GM12878 (cell line): ENCODE measurements around the gene SLC1A2. TPM values are rescaled to one million over a fixed set of nuclear protein-coding genes. Genes with fewer than 3 reads are reported as not detected.

Experiments
- BCL3 ChIP-seq: IDR thresholded peaks from 2 replicates; pipeline ENCODE4 v1.6.1; 2011; ENCODE audit warnings: borderline replicate concordance, low read depth, mild to moderate bottlenecking, moderate library complexity, low read length; ENCODE audit not compliant: insufficient read depth, poor library complexity, severe bottlenecking
- HSF1 ChIP-seq: fragments of 150-350 bp; IDR thresholded peaks from 2 replicates; pipeline ENCODE4 v1.6.1; 2014; ENCODE audit warnings: mild to moderate bottlenecking, low read depth, low read length
- MTA2 ChIP-seq: fragments of 450-650 bp; IDR thresholded peaks from 2 replicates; pipeline ENCODE4 v1.6.1; 2016; ENCODE audit warnings: low read depth, mild to moderate bottlenecking, moderate library complexity
- PAX5 ChIP-seq: IDR thresholded peaks from 2 replicates; pipeline ENCODE4 v1.6.1; 2011; ENCODE audit warnings: low read depth, low read length, borderline replicate concordance
- SREBF1 ChIP-seq: IDR thresholded peaks from 2 replicates; pipeline ENCODE4 v1.6.1; 2012; ENCODE audit warnings: mild to moderate bottlenecking, low read length
- polyA plus RNA-seq, 11 experiments: library from polyadenylated mRNA; depleted of rRNA in 4 of 11; unstranded in 6 of 11; stranded (reverse) in 5 of 11; fragments of >200 nt; fragmentation: Nextera tagmentation in 4 of 11; fragmentation: Illumina TruSeq in 1 of 11; extraction: Ambion mirVana in 4 of 11; extraction: Trizol in 1 of 11; gene quantifications; 1 replicate in 1 of 11; 2 replicates in 10 of 11; pipeline versions ENCODE4 v1.2.1 to v1.2.3, GENCODE V29; 2011 to 2016; ENCODE audit warnings: inconsistent platforms in 2 of 11, missing spikeins in 2 of 11, low read depth in 1 of 11
- total RNA-seq, 4 experiments: library from RNA; depleted of rRNA in 3 of 4; stranded (reverse); fragments of >200 nt in 3 of 4; fragmentation: Illumina TruSeq in 1 of 4; extraction: Trizol in 1 of 4; gene quantifications; 2 replicates each; pipeline versions ENCODE4 v1.2.1 to v1.2.3, GENCODE V29; 2013 to 2021
- TF ChIP-seq, protein P1 (sequence below): fragments of 450-650 bp; formaldehyde crosslinking; IDR thresholded peaks from 2 replicates; pipeline ENCODE4 v1.4.0; 2020; ENCODE audit warnings: mild to moderate bottlenecking, moderate library complexity

Gene SLC1A2
- total and polyA plus RNA-seq, 10 of the 15 experiments (the other 5 are each of a cell fraction or from before 2014, with no cell fraction given) = 0.01 to 0.84 (median 0.22) TPM; not detected in 1

GRCh38 chr11:35332524-35332923, 86.8 kb downstream of the SLC1A2 start (continued):
- TF ChIP-seq, protein P1, sequence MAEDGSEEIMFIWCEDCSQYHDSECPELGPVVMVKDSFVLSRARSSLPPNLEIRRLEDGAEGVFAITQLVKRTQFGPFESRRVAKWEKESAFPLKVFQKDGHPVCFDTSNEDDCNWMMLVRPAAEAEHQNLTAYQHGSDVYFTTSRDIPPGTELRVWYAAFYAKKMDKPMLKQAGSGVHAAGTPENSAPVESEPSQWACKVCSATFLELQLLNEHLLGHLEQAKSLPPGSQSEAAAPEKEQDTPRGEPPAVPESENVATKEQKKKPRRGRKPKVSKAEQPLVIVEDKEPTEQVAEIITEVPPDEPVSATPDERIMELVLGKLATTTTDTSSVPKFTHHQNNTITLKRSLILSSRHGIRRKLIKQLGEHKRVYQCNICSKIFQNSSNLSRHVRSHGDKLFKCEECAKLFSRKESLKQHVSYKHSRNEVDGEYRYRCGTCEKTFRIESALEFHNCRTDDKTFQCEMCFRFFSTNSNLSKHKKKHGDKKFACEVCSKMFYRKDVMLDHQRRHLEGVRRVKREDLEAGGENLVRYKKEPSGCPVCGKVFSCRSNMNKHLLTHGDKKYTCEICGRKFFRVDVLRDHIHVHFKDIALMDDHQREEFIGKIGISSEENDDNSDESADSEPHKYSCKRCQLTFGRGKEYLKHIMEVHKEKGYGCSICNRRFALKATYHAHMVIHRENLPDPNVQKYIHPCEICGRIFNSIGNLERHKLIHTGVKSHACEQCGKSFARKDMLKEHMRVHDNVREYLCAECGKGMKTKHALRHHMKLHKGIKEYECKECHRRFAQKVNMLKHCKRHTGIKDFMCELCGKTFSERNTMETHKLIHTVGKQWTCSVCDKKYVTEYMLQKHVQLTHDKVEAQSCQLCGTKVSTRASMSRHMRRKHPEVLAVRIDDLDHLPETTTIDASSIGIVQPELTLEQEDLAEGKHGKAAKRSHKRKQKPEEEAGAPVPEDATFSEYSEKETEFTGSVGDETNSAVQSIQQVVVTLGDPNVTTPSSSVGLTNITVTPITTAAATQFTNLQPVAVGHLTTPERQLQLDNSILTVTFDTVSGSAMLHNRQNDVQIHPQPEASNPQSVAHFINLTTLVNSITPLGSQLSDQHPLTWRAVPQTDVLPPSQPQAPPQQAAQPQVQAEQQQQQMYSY (CRISPR knock-in tag) = no peak
- TF ChIP-seq SREBF1 = no peak
- no peak for TF ChIP-seq BCL3
- no peak for TF ChIP-seq MTA2
- TF ChIP-seq HSF1 = no peak
- TF ChIP-seq PAX5 = no peak
